GM19455 (cell line): ENCODE measurements around the gene PKN1.
"Not testable (repeated sequence)": the region's sequence is repeated elsewhere in the genome, so short reads cannot be mapped to it uniquely, and the experiment has no call there.

Experiments used
- ATAC-seq: cut with Tn5 transposase; IDR thresholded peaks from one replicate; pipeline ENCODE4 v1.9.1; 2021; ENCODE audit not compliant: unreplicated experiment

The PKN1 gene

GRCh38 chr19:14462401-14462800 is 29.3 kb downstream of the PKN1 start:
- not testable (repeated sequence) for ATAC-seq

GRCh38 chr19:14463747-14464146 is 30.6 kb downstream of the PKN1 start:
- ATAC-seq, result no peak

GRCh38 chr19:14467391-14467790 is 34.3 kb downstream of the PKN1 start:
- no peak for ATAC-seq

DNA sequence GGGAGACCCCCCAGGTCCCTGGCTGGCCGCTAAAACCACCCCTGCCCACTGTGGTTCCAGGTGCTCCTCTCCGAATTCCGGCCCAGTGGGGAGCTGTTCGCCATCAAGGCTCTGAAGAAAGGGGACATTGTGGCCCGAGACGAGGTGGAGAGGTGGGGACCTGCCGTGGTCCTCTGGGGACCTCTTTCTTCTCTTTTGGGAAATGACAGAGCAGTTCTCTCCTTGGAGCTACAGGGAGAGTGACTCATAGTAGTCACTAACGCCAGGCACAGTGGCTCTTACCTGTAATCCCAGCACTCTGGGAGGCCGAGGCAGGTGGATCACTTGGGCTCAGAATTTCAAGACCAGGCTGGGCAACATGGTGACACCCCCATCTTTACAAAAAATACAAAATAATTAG is 34.7 kb downstream of the PKN1 start:
- ATAC-seq, result no peak

GRCh38 chr19:14470031-14470876 is 37.1 kb downstream of the PKN1 start:
- ATAC-seq, result no peak

GRCh38 chr19:14471436-14472187 is 38.5 kb downstream of the PKN1 start:
- no peak for ATAC-seq

- no peak for ATAC-seq
These were observed 39.3 kb downstream of the PKN1 start for GRCh38 chr19:14472202-14472938.

GRCh38 chr19:14473073-14473977 is 40.2 kb downstream of the PKN1 start:
- no peak for ATAC-seq

GRCh38 chr19:14473978-14474578 is 41.0 kb downstream of the PKN1 start:
- no peak for ATAC-seq

GRCh38 chr19:14474827-14475226 is 41.7 kb downstream of the PKN1 start:
- ATAC-seq, result no peak

GRCh38 chr19:14475251-14476073 is 42.4 kb downstream of the PKN1 start, which contains the start of gene PTGER1:
TSS of gene PTGER1 (minus strand) at chr19:14475354. CDS start at chr19:14474320, 1,034 bp downstream.
- no peak for ATAC-seq

DNA sequence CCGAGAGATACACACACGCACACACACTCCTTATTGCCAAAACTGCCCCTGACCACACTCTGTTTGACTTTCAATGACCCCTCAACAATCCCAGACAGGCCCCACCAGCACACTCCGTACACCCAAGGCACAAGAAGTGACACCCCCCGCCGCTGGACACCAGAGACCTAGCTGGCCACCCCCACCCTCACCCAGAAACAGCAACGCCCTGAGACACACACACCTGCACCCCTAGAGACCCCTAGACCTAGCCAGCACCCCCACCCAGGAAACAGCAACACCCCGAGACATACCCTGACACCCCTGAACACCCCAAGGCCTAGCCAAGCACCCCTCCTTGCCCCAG is 43.2 kb downstream of the PKN1 start:
- ATAC-seq, result no peak

DNA sequence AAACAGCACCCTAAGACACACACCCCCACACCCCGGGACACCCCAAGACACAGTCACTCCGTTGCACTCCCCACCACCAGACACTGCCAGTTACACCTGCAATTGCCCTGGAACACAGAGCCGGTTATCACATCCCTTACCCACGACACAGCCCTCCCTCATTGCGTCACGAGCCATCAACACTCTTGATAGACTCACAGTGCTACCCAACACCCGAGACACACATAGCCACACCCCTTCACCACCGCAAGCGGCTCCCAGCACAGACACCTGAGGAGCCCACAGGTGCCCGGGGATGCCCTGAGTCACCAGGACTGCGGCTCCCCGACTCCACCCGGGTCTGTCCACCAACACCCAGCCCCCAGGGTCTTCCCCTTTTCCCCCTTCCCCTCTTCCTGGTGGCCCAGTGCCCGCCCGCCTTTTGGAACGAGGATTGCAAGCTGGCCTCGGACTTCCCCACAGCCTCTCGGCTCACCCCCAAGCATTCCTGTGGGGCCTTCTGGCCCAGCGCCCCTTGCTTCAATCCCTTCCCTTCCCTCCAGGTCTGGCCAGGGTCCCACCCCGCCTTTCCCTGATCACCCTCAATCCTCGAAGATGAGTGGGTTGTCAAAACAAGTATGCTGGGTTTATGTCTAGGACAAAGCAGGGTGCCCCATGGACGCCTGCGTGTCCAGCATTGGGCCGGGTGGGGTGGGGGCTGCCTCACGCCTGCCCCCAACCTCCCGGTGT is 43.7 kb downstream of the PKN1 start:
- no peak for ATAC-seq

GRCh38 chr19:14477418-14478112 is 44.5 kb downstream of the PKN1 start:
- no peak for ATAC-seq

DNA sequence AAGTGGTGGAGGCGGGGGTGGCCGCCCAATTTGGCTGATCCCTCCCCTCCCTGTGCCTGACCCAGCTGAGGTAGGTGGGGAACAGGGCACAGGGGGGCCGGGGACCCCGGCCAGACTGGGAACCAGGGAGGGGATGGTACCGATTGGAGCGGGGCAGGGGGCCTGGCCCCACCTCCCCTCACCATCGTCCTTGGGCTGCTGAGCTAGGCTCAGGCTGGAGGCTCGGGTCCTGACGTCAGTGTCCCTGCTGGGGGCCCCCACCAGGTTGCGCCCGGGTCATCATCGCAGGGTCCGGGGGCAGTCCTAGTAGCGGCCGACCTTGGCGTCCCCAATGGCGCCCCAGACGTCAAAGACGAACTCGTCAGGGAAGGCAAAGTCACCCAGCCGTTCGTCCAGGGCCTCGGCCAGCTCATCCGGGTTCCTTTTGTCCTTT is 45.0 kb downstream of the PKN1 start:
- no peak for ATAC-seq

GRCh38 chr19:14479309-14479974 is 46.3 kb downstream of the PKN1 start:
- no peak for ATAC-seq

DNA sequence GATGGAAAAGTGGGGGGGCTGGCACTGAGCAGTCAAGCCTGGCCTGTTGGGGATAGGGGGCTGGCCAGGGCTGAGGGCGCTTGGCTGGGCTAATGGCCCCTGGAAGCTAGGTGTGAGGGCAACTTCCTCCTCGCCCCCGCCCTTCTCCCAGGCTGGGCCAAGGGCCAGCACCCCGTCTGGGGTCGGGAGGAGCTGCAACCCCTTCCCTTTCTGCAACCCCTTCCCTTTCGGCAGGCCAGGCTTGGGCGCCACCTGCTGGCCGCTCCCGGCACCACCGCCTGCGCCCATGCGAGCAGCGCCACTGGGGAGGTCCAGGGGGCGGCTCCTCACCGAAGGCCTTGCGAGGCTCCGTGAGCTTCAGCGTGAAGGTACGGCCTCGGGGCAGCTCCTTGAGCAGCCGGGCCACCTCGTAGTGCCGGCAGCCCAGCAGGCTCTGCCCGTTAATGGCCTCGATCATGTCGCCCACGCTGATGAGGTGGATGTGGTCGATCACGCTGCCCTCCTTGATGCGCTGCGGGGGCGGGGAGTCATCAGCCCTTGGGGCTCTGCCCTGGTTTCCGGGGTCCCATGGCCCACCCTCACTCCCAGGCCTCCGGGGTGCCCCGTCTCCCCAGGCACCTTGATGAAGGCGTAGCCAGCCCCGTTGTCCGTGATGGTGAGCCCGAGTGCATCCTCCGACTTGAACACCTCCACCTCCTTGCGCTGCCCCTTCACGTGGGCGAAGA is 47.0 kb downstream of the PKN1 start:
- no peak for ATAC-seq
